Measurements from ENCODE around the gene GASK1B. TPM values are rescaled to one million over a fixed set of nuclear protein-coding genes. Genes with fewer than 3 reads are reported as not detected.
A peak's percentile ranks its signal among the peaks of the same experiment; 100 is the strongest.

GASK1B gene
- total RNA-seq, 1 donor from 2014 or later: 68.6 TPM

DNA sequence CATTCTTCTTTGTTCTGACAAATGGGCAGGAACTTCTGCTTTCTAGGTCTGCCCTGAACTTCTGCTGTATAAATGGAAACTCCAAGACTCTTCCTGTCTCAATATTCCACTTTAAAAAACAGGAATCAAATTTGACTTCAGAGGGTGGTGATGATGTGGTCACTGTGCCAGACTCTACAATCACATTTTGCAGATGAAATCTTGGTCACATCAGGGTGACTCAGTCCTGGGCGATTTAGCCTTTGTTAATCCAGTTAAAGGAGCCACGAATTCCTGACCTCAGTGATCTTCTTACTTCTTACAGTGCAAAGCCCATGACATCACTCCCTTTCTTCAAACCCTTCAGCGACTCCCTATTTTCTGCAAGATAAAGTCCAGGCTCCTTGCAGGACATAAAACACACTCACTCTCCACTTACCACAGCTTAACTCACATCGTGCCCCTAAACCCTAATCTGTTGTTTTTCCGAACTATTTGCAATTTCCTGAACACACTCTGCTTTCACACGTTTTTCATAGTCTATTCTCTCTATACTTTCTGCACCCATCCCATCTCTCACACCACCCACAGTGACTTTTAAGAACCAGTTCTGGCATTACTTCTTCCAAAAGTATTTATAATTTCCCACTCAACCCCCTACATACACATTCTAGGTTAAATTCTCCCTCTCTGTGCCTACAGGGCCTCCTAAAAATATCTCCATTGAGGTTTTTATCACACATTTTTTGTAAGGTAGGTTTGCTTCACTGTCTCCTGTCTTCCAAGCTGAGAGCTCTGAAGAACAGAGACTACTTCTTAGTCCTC is 11.1 kb downstream of the GASK1B start:
- ATAC-seq: peak; percentile 68
- DNase-seq (ENCODE audit: missing footprints): no peak
- intact Hi-C loops (cut with DNase I): no loop called here

DNA sequence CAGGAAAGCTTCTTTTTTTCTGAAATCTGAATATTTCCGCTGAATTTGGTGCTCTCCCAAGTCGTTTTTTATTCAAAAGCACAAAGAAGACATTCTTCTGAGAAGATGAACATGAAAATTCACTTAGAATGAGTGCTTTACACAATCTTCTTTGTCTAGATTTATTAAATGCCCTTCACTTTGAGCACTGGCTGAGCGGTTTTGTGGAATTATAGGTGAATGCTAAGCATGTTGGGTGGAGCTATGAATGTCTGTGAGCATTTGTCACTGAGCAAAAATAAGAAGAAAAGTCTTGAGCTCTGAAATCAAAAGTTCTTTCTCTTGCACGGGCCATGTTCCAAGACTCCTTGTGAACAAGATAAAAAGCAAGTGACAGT is 13.1 kb downstream of the GASK1B start:
- intact Hi-C loops (cut with DNase I): no loop called here
- DNase-seq (ENCODE audit: missing footprints): no peak
- ATAC-seq: no peak

DNA sequence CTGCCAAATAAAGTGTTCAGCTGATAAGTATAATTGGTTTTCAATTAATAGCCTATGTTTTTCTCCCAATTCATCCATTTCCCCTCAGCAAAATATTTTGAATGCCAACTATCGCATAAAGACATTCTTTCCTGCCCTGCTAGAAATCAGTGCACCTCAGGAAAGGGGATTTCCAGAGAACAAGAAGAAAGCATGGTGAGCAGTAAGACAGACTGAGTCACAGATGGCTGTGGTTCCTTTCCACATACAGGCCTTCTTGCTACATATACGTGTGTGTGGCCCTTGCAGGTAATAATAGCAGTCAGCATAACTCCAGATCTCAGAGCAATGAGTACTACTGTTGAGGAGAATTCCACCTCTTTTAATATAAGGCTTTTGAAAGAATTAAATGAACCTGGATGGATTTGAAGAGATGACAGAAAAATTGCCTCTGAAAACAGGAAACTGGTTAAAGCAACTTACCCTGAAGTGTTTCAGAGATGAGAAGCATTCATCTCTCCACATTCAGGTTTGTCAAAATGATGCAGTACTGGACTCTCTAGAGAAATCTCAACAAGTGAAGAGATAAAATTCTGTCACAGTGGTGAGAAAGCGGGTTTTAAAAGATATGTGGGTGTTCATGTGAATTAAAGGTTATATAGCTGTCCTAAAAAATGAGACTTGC is 13.6 kb downstream of the GASK1B start:
- intact Hi-C loops (cut with DNase I): no loop called here
- ATAC-seq (no peak), DNase-seq (ENCODE audit: missing footprints) (no peak)

DNA sequence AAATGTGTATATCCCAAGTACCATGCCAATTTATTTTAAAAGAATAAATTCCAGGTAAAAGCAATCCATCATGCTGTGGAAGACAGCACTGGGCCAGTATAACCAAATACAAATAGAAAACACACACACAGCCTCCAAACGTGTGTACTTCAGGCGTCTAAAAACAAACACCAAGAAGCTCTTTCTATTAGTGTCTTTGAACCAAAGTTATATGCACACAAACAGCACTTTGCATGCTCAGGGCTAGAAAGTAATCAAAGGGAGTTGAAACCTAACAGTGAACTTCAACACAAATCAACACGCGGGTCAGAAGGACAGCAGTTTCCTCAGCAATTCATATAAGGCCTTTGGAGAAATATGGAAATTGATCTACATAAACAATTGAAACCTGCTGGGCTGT is 15.4 kb downstream of the GASK1B start:
- intact Hi-C loops (cut with DNase I): no loop called here
- DNase-seq (ENCODE audit: missing footprints): no peak
- ATAC-seq: no peak

DNA sequence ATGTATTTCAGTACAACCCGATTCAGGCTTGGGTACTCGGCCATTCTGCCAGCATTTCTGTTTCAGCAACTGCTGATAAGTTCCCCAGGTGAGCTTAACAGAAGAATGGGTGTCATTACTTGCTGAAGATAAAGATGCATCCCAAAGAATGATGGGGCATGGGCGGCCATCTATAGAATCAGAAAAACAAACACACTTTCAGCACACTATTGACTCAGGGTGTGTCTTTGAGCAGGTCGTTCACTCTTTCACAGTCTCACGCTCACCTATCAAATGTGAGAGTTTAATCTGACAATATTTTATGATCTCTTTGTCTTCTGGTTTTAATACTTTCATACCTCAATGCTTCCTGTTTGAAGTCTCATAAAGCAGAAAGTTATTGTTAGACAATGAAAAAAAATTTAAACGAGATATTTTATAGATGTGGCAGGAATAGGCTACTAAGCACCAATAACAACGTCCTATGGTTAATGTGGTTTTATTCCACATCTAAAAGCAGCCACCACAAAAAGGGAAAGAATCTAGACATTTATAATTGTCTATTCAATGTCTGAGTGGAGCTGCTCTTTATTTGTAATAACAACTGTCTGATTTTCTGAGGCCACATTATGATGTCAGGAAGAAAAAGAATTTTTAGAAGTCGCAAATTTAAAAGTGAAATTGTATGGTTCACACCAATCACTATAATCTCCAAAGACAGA is 17.0 kb downstream of the GASK1B start:
- DNase-seq (ENCODE audit: missing footprints) (no peak), ATAC-seq (no peak)
- intact Hi-C loops (cut with DNase I): no loop called here

DNA sequence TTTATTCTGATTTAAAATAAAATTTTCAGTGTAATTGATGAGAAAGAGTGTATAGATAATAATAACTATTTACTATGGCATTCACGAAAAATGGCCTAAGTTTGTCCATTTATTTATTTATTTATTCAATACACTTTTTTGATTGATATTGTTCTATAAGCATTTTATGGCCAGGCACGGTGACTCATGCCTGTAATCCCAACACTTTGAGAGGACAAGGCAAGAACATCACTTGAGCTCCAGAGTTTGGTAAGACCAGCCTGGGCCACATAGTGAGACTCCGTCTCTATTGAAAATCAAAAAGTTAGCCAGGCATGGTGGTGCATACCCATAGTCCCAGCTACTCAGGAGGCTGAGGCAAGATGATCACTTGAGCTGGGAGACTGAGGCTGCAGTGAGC is 25.7 kb downstream of the GASK1B start:
- ATAC-seq (no peak), DNase-seq (ENCODE audit: missing footprints) (no peak)
- intact Hi-C loops (cut with DNase I): no loop called here

DNA sequence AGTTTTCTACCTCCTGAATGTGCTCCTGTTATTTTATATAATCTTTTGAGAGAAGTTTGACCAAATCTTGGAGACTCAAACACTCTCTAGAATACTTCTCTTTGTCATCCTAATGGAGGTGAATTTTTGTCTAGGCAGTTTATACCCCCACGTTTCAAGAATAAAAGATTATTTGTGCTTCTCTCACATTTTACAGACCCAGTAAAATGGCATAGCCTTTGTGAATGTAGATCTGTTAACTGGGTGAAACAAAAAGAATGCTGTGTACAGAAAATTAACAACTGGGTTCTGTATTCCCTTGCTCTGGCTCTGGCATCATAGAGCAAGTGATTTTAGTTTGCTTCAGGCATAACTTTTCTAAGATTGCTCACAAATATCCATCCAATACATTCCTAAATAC is 26.1 kb downstream of the GASK1B start:
- intact Hi-C loops (cut with DNase I): no loop called here
- ATAC-seq: no peak
- no peak for DNase-seq (ENCODE audit: missing footprints)

DNA sequence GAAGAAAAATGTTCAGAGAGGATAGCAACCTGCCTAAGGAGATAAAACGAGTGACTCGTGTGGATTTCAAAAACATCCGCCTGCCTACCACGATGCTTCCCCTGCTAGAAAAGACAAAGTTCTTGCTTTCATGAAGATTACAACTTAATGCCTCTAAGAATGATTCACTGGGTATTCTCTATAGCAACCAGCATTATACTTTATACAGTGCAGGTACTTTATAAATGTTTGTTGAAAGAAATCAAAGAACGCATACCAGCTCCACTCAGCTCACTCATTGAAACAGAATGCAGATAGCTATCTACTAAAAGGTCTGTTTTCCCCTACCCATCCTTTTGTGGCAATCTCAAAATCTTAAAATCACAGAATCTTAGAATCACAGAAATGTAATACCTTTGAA is 33.7 kb downstream of the GASK1B start:
- no peak for ATAC-seq
- intact Hi-C loops (cut with DNase I): no loop called here
- no peak for DNase-seq (ENCODE audit: missing footprints)

DNA sequence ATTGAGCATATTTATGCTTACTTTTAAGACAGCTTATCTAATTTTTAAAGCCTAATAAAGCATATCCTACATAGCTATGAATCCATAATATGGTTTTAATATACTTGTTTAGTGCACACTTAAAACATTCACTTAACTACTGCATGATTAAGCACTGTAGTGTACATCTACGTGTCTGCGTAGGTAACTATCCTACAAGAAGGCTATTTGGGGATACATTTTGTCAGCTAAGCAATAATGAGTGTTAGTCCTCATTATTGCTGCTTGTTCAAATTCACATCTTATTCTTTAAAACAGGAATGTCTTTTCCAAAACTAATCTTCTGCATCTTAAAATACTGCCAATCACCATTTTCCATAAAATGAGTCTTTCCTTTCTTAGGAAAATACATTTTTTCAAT is 38.6 kb downstream of the GASK1B start:
- no peak for ATAC-seq
- intact Hi-C loops (cut with DNase I): loop anchor here (5.0 kb wide), 1 partner anchor 33 kb away; no protein-coding TSS in a partner anchor
- no peak for DNase-seq (ENCODE audit: missing footprints)

DNA sequence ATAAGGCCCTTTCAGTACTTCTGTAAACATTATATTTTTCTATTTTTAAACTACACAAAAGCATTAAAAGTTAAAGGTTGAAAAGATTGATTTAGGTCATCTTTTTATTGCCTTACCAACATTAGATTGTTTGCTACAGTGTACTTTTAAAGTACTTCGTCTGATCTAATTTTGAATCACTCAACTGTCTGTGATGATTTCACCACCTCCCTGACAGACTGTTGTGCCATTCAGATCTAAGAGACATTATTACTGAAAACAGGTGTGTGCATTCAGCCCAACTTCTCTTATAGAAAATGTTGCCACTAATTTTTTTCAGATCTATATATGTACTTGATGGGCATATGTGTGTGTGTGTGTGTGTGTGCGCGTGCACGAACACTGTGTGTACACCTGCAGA is 39.3 kb downstream of the GASK1B start:
- DNase-seq (ENCODE audit: missing footprints) (no peak), ATAC-seq (no peak)
- intact Hi-C loops (cut with DNase I): loop anchor here (5.0 kb wide), 1 partner anchor 34 kb away; no protein-coding TSS in a partner anchor

DNA sequence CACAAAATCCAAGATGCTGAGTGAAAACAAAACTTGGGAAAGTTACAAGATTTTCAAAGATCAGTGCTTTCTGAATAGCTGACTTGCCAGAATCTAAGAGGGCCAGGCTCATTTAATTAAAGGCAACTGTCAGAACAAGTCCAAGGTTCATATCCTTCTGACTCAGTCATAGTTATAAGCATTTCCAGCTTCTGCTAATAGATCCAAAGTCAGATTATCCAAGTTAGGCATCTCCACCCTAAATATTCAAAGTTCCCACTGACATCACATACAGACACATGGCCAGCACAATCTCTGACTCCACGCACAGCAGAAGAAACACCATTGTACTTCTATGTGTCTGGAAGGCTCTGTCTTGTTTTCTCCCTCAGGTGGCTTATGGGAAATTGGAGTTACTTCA is 41.8 kb downstream of the GASK1B start:
- intact Hi-C loops (cut with DNase I): loop anchor here (5.0 kb wide), 1 partner anchor 36 kb away; no protein-coding TSS in a partner anchor
- ATAC-seq: peak; percentile 79
- no peak for DNase-seq (ENCODE audit: missing footprints)

DNA sequence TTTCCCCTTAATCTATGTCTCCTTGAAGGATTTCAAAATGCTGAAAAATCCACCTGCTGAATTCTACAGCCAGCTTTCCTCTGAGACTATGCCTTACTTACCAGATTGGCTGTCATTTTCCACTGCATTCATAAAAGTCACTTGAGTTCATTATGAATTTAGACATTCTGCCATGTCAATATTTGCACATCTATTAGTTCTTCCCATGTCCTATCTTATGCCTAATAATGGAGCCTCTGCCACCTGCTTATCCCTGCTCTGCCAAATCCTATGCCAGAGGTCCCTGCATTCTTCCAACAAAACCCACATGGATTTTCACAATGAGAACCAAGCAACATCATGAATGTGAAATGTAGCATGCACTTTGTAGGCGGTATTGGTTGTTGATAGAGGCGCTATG is 42.6 kb downstream of the GASK1B start:
- intact Hi-C loops (cut with DNase I): loop anchor here (5.0 kb wide), 1 partner anchor 37 kb away; no protein-coding TSS in a partner anchor
- no peak for DNase-seq (ENCODE audit: missing footprints)
- ATAC-seq: no peak

DNA sequence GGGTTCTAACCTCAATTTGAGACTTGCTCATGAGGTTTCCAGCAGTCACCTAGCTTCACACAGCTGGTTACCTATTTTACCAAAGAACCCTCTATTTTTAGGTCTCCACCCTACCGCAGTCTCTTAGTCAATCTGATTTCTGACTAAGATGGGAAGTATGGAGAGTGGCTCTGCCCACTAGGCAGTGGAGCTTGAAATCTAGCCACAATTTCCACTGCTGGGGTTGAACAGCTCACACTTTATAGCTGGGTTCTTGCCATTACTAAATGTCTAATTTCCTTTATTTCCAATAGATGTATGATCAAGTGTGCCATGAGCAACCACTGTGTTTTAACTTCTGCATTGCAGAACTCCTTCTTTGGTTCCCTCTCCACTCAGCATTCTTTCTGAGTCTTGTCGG is 43.1 kb downstream of the GASK1B start:
- DNase-seq (ENCODE audit: missing footprints) (no peak), ATAC-seq (no peak)
- intact Hi-C loops (cut with DNase I): loop anchor here (5.0 kb wide), 1 partner anchor 38 kb away; no protein-coding TSS in a partner anchor

DNA sequence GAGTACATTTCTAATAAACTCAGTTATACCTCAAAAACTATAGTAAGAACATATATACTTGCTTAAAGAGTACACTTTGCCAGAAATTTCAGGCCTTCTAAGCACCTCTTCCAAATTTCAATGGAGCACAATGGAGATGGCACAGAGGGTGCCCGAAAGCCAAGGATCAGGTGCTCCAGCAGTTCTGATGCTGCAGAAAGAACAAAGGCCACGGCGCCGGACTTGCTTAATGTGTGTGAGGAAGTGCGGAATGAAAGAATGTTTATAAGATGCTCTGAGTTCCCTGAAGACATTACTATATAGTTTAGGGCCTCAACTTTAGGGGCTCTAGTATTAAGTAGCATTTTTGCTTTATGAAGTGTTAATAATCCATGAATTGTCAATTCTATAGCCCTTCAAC is 44.3 kb downstream of the GASK1B start:
- intact Hi-C loops (cut with DNase I): no loop called here
- ATAC-seq: no peak
- DNase-seq (ENCODE audit: missing footprints): no peak

DNA sequence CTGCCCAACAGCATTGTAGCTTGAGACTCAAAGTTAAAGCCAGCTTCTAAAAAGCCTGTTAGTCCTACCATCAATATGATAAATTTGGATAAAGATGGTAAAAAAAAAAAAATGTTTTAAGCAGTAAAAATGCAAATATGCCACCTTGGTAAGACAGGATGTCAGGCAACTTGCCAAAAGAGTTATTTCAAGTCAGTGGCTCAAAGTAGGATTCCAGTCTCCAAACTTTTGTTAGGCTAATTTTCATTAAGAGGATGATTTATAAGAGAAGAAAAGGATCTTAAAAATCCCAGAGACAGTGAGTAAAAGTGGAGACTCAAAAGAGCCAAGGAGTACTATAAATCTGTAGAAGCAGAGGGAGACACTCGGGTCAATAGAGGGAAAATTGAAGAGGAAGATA is 47.5 kb downstream of the GASK1B start:
- DNase-seq (ENCODE audit: missing footprints) (no peak), ATAC-seq (no peak)
- intact Hi-C loops (cut with DNase I): no loop called here

Other genes with a start within 250 kb of the GASK1B start
- 12.6 TPM for gene TMEM144, start 37.5 kb upstream of the GASK1B start, total RNA-seq